ENCODE data around the gene SLC2A1. TPM values are rescaled to one million over a fixed set of nuclear protein-coding genes. Genes with fewer than 3 reads are reported as not detected.

The SLC2A1 gene
- polyA plus RNA-seq, 1 donor (not counting 4 experiments of a cell fraction or from before 2014, with no cell fraction given), result 689 TPM

- H3K27ac ChIP-seq (ENCODE audit: control insufficient read depth, insufficient read depth, low read length), result no peak overlapping the region
- dilution Hi-C loops (cut with MboI; ENCODE audit: extremely low pct_ligation_motif_present, low sequenced_read_pairs), result no loop called here
- H4K20me1 ChIP-seq (ENCODE audit: control insufficient read depth, extremely low read depth, insufficient read depth, low read length), result peaks cover 36% of the 10 kb centered on the region
- H3K4me3 ChIP-seq (ENCODE audit: control insufficient read depth in 2 of 3, extremely low read depth in 1 of 3, insufficient read depth in 2 of 3, low read depth in 1 of 3, low read length in 3 of 3), result no peak overlapping the region
- no peak overlapping the region for H3K9ac ChIP-seq (ENCODE audit: control insufficient read depth, extremely low read depth, insufficient read depth, low read length)
- peaks cover 65 to 88% of the 10 kb centered on the region in 2 experiments for H3K36me3 ChIP-seq (ENCODE audit: control insufficient read depth in 2 of 2, extremely low read depth in 1 of 2, insufficient read depth in 2 of 2, low read length in 2 of 2)
- no peak for TF ChIP-seq CTCF (optimal IDR thresholded peaks at IDR 0.05 in 1 of 3, IDR thresholded peaks at IDR 0.05 in 1 of 3, conservative IDR thresholded peaks at IDR 0.05 in 1 of 3; ENCODE audit: extremely low read depth in 1 of 3, insufficient read depth in 2 of 3, low read length in 3 of 3)
- no peak for TF ChIP-seq EZH2 (IDR thresholded peaks at IDR 0.05; ENCODE audit: low read length)
- H3K4me1 ChIP-seq (ENCODE audit: control insufficient read depth, extremely low read depth, insufficient read depth, low read length), result peaks cover 70% of the 10 kb centered on the region
- no peak for FAIRE-seq
- no peak overlapping the region for H2AFZ ChIP-seq (ENCODE audit: control insufficient read depth, low read length)
- peaks cover 11% of the 10 kb centered on the region for H3K9me1 ChIP-seq (ENCODE audit: control insufficient read depth, extremely low read depth, insufficient read depth, low read length)
- H3K4me2 ChIP-seq (ENCODE audit: control insufficient read depth, extremely low read depth, insufficient read depth, low read depth, low read length), result no peak overlapping the region
- DNase-seq (ENCODE audit: low read depth, low spot score), result no peak
- no peaks in the 10 kb centered on the region for H3K27me3 ChIP-seq (ENCODE audit: control insufficient read depth, extremely low read depth, insufficient read depth, low read length)
- H3K79me2 ChIP-seq (ENCODE audit: control insufficient read depth, insufficient read depth, low read length), result peaks cover 51% of the 10 kb centered on the region
- no peaks in the 10 kb centered on the region for H3K9me3 ChIP-seq (ENCODE audit: control insufficient read depth, low read depth, low read length)
Measured at GRCh38 chr1:42930178-42931107, 28.2 kb downstream of the SLC2A1 start.

- Histone ChIP-seq H3K36me3 (ENCODE audit: control insufficient read depth in 2 of 2, extremely low read depth in 1 of 2, insufficient read depth in 2 of 2, low read length in 2 of 2) (peaks cover 58 to 83% of the 10 kb centered on the region in 2 experiments), H3K27ac (ENCODE audit: control insufficient read depth, insufficient read depth, low read length) (no peak overlapping the region)
- dilution Hi-C loops (cut with MboI; ENCODE audit: extremely low pct_ligation_motif_present, low sequenced_read_pairs), result no loop called here
Measured at GRCh38 chr1:42929434-42930177, 29.1 kb downstream of the SLC2A1 start.

More at GRCh38 chr1:42929434-42930177, 29.1 kb downstream of the SLC2A1 start:
- Histone ChIP-seq H4K20me1 (ENCODE audit: control insufficient read depth, extremely low read depth, insufficient read depth, low read length) (peaks cover 31% of the 10 kb centered on the region), H2AFZ (ENCODE audit: control insufficient read depth, low read length) (no peak overlapping the region), H3K9me3 (ENCODE audit: control insufficient read depth, low read depth, low read length) (no peaks in the 10 kb centered on the region), H3K27me3 (ENCODE audit: control insufficient read depth, extremely low read depth, insufficient read depth, low read length) (no peaks in the 10 kb centered on the region), H3K4me2 (ENCODE audit: control insufficient read depth, extremely low read depth, insufficient read depth, low read depth, low read length) (no peak overlapping the region), H3K4me1 (ENCODE audit: control insufficient read depth, extremely low read depth, insufficient read depth, low read length) (peaks cover 67% of the 10 kb centered on the region), H3K9me1 (ENCODE audit: control insufficient read depth, extremely low read depth, insufficient read depth, low read length) (peaks cover 10% of the 10 kb centered on the region), H3K9ac (ENCODE audit: control insufficient read depth, extremely low read depth, insufficient read depth, low read length) (no peak overlapping the region), H3K4me3 (ENCODE audit: control insufficient read depth in 2 of 3, extremely low read depth in 1 of 3, insufficient read depth in 2 of 3, low read depth in 1 of 3, low read length in 3 of 3) (no peak overlapping the region), H3K79me2 (ENCODE audit: control insufficient read depth, insufficient read depth, low read length) (peaks cover 43% of the 10 kb centered on the region)
- FAIRE-seq (no peak), DNase-seq (ENCODE audit: low read depth, low spot score) (no peak)
- TF ChIP-seq EZH2 (IDR thresholded peaks at IDR 0.05; ENCODE audit: low read length) (no peak), CTCF (optimal IDR thresholded peaks at IDR 0.05 in 1 of 3, IDR thresholded peaks at IDR 0.05 in 1 of 3, conservative IDR thresholded peaks at IDR 0.05 in 1 of 3; ENCODE audit: extremely low read depth in 1 of 3, insufficient read depth in 2 of 3, low read length in 3 of 3) (no peak)
